Mucosa of rectum (tissue), 2 donors: ENCODE measurements around the gene BACH2.
A peak's percentile ranks its signal among the peaks of the same experiment; 100 is the strongest.

Experiments used
- H3K27ac ChIP-seq, 2 donors: one replicate each; pipeline ENCODE4 v1.7.0; 2013; ENCODE audit warnings: inconsistent platforms in 2 of 2, low read depth in 2 of 2, low read length in 2 of 2
- H3K27me3 ChIP-seq, 2 donors: one replicate each; pipeline ENCODE4 v1.7.0; 2013; ENCODE audit warnings: low read length in 2 of 2; ENCODE audit not compliant: control insufficient read depth in 2 of 2, insufficient read depth in 2 of 2
- H3K36me3 ChIP-seq, 2 donors: one replicate each; pipeline ENCODE4 v1.7.0; 2013; ENCODE audit warnings: low read length in 2 of 2; ENCODE audit not compliant: control insufficient read depth in 2 of 2, insufficient read depth in 2 of 2
- H3K4me1 ChIP-seq, 2 donors: one replicate each; pipeline ENCODE4 v1.7.0; 2013; ENCODE audit warnings: low read length in 2 of 2, mild to moderate bottlenecking in 1 of 2; ENCODE audit not compliant: control insufficient read depth in 2 of 2, insufficient read depth in 2 of 2
- H3K4me3 ChIP-seq, 2 donors: one replicate each; pipeline ENCODE4 v1.7.0; 2013; ENCODE audit warnings: low read length in 2 of 2
- H3K9ac ChIP-seq, 2 donors: one replicate each; pipeline ENCODE4 v1.7.0; 2013; ENCODE audit warnings: low read length in 2 of 2, low read depth in 1 of 2, mild to moderate bottlenecking in 1 of 2
- H3K9me3 ChIP-seq, 2 donors: one replicate each; pipeline ENCODE4 v1.7.0; 2013; ENCODE audit warnings: low read length in 2 of 2; ENCODE audit not compliant: control insufficient read depth in 2 of 2
- donor health status: healthy.
- donor health status: Normal muscosa, but diverticular disease.

The BACH2 gene

GRCh38 chr6:90005048-90005827 lies 291.4 kb downstream of the BACH2 start:
- no peak overlapping the region for H3K27ac ChIP-seq
- H3K4me3 ChIP-seq, result no peak overlapping the region
- no peaks in the 10 kb centered on the region for H3K9me3 ChIP-seq
- H3K36me3 ChIP-seq, result no peaks in the 10 kb centered on the region
- H3K4me1 ChIP-seq, result peaks cover 4 to 12% of the 10 kb centered on the region in 2 donors
- H3K9ac ChIP-seq, result no peak overlapping the region
- no peaks in the 10 kb centered on the region for H3K27me3 ChIP-seq

GRCh38 chr6:90004511-90004910 lies 292.1 kb downstream of the BACH2 start:
- H3K27me3 ChIP-seq, result no peaks in the 10 kb centered on the region
- peaks cover 4 to 12% of the 10 kb centered on the region in 2 donors for H3K4me1 ChIP-seq
- H3K4me3 ChIP-seq, result no peak overlapping the region
- H3K9ac ChIP-seq, result no peak overlapping the region
- H3K36me3 ChIP-seq, result no peaks in the 10 kb centered on the region
- H3K9me3 ChIP-seq, result no peaks in the 10 kb centered on the region
- peak overlapping the region; percentile 19 to 61 for H3K27ac ChIP-seq

DNA sequence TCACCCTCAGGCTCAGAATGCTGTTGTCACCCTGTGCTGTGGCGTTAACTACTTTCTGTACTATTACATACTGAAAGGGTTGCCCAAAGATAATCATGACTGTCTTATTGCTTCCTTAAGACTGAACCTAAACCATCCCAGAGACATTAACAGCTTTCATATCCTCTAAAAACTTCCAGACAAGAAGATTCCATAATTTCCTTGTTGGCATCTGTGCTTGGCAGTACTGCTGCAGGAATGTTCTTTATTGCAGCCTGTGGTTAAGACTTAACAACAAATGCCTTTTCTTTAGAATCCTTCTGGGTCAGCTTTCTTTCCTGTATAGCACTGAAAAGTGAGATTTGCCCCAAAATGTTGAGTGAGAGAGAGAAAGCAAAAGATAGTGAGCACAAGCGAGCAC lies 292.7 kb downstream of the BACH2 start:
- H3K4me3 ChIP-seq, result no peak overlapping the region
- H3K9me3 ChIP-seq, result no peaks in the 10 kb centered on the region
- H3K36me3 ChIP-seq, result no peaks in the 10 kb centered on the region
- peaks cover 4 to 12% of the 10 kb centered on the region in 2 donors for H3K4me1 ChIP-seq
- H3K27me3 ChIP-seq, result no peaks in the 10 kb centered on the region
- no peak overlapping the region for H3K9ac ChIP-seq
- H3K27ac ChIP-seq, result peak overlapping the region in 1 of 2 donors; percentile 61

DNA sequence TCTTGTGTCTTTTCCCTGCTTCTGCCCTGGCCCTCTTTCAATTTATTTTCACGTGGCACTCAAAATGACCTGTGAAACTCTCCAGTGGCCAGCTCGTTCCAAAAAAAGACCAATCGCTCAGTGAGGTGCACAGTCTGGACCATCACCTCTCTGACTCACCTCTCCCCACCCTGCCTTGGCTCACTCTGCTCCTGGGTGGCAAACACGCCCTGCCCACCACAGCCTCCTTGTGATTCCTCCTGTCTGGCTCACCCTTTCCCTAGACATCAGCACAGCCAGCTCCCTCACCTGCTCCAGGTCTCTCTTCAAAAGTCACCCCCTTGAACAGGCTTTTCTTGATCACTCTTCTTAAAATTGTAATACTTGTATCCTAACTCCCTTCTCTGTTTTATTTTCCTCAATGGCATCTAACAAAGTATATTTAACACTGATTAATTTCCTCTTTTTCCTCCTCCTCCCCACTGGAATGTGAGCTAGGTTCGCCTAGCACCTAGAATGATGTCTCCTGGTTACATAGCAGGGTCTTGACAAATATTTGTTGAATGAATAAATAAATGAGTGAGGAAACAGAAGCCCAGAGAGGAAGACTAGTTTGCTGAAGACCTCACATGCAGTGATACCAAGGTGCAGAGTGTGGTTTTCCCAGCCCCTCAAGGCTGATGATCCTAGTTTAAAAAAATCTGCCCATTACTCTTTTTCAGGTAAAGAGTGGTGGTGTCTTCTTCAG lies 293.4 kb downstream of the BACH2 start:
- no peak overlapping the region for H3K4me3 ChIP-seq
- H3K4me1 ChIP-seq, result peaks cover 4 to 12% of the 10 kb centered on the region in 2 donors
- H3K27me3 ChIP-seq, result no peaks in the 10 kb centered on the region
- H3K27ac ChIP-seq, result no peak overlapping the region
- no peaks in the 10 kb centered on the region for H3K36me3 ChIP-seq
- H3K9ac ChIP-seq, result no peak overlapping the region
- H3K9me3 ChIP-seq, result no peaks in the 10 kb centered on the region

- Histone ChIP-seq H3K27me3 (no peaks in the 10 kb centered on the region), H3K27ac (no peak overlapping the region), H3K9me3 (no peaks in the 10 kb centered on the region), H3K4me3 (no peak overlapping the region), H3K4me1 (peaks cover 4 to 12% of the 10 kb centered on the region in 2 donors), H3K9ac (no peak overlapping the region), H3K36me3 (no peaks in the 10 kb centered on the region)
Observed at GRCh38 chr6:90000864-90001731, 295.5 kb downstream of the BACH2 start.

DNA sequence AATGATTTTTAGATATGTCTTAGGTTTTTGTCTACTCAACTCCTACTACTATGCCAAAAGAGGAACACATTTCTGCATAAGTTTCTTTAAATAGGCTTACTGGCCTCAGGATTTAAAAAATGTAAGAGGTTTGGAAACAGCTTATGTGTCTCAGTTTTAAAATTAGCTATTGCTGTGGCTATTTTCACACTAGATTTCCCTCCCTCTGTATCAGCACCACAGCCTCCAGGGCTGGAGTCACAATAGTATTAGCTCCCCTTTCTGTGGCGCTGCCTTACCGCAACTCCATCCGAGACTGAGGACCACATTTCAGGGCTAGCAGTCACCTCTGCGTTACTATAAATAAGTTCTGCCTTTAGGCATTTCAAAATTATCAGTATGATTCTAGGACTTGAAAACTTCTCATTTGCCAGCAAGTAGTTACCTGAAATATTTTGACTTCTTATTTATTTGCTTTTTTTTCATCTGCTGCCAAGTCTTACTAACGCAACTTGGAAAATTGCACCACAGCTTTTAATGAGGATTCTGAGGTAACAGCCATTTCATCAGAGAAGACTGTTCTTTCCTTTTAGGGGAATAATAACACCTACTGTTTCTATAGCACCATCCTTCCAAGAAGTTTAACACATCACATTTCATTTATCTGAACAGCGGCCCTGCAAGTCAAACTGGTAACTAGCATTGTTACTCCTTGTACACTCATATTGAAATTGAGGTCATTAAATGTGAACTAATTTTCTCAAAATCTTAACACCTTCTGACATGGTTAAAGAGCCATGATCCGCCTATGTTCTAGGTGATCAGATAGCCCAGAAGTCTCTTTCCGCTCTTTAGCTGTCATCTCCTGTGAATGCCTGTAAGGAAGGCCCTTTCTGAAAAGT lies 296.5 kb downstream of the BACH2 start:
- Histone ChIP-seq H3K27me3 (no peaks in the 10 kb centered on the region), H3K4me3 (no peak overlapping the region), H3K36me3 (no peaks in the 10 kb centered on the region), H3K9ac (no peak overlapping the region), H3K9me3 (no peaks in the 10 kb centered on the region), H3K4me1 (peaks cover 4 to 12% of the 10 kb centered on the region in 2 donors), H3K27ac (no peak overlapping the region)

GRCh38 chr6:89999154-89999553 lies 297.5 kb downstream of the BACH2 start:
- Histone ChIP-seq H3K27ac (no peak overlapping the region), H3K4me3 (no peak overlapping the region), H3K4me1 (peaks cover 2 to 7% of the 10 kb centered on the region in 2 donors), H3K9me3 (no peaks in the 10 kb centered on the region), H3K9ac (no peak overlapping the region), H3K27me3 (no peaks in the 10 kb centered on the region), H3K36me3 (no peaks in the 10 kb centered on the region)

- Histone ChIP-seq H3K4me1 (peaks cover 0 to 4% of the 10 kb centered on the region in 2 donors), H3K27ac (no peak overlapping the region), H3K36me3 (no peaks in the 10 kb centered on the region), H3K9ac (no peak overlapping the region), H3K27me3 (no peaks in the 10 kb centered on the region), H3K4me3 (no peak overlapping the region), H3K9me3 (no peaks in the 10 kb centered on the region)
Observed at GRCh38 chr6:89997456-89998445, 298.9 kb downstream of the BACH2 start.
